Neural cell (in vitro differentiated cells): ENCODE results near the gene NFIX. TPM values are rescaled to one million over a fixed set of nuclear protein-coding genes. Genes with fewer than 3 reads are reported as not detected.
"Not testable (repeated sequence)": the region's sequence is repeated elsewhere in the genome, so short reads cannot be mapped to it uniquely, and the experiment has no call there.

Experiments used
- H2AFZ ChIP-seq: fragments of 200-600, 300-800 bp; sonication (generic), shearing (Covaris generic); 2 replicates; pipeline ENCODE4 v1.6.0; 2014; ENCODE audit warnings: low read depth, mild to moderate bottlenecking, antibody characterized with exemption, low read length, moderate library complexity
- H3F3A ChIP-seq: fragments of 200-600 bp; shearing (Covaris generic); 2 replicates; pipeline ENCODE4 v1.6.1; 2016; ENCODE audit warnings: mild to moderate bottlenecking, moderate library complexity, mixed read lengths, antibody characterized with exemption, low read length; ENCODE audit not compliant: insufficient read depth, poor library complexity, severe bottlenecking
- H3K27ac ChIP-seq: fragments of 200-600, 300-800 bp; sonication (generic), shearing (Covaris generic); 2 replicates; pipeline ENCODE4 v1.5.1; 2014; ENCODE audit warnings: mild to moderate bottlenecking, low read length, moderate library complexity
- H3K27me3 ChIP-seq: fragments of 300-800, 200-600 bp; sonication (generic), shearing (Covaris generic); 2 replicates; pipeline ENCODE4 v1.6.0; 2014; ENCODE audit warnings: mild to moderate bottlenecking, low read depth, low read length, moderate library complexity; ENCODE audit not compliant: insufficient read depth
- H3K36me3 ChIP-seq: fragments of 300-800, 200-600 bp; sonication (generic), shearing (Covaris generic); 2 replicates; pipeline ENCODE4 v1.5.1; 2014; ENCODE audit warnings: mild to moderate bottlenecking, antibody characterized with exemption, low read length, moderate library complexity; ENCODE audit not compliant: insufficient read depth
- H3K4me2 ChIP-seq: fragments of 300-800, 200-600 bp; sonication (generic), shearing (Covaris generic); 2 replicates; pipeline ENCODE4 v1.6.0; 2014; ENCODE audit warnings: mild to moderate bottlenecking, low read length
- H3K4me3 ChIP-seq: fragments of 300-800, 200-600 bp; sonication (generic), shearing (Covaris generic); 2 replicates; pipeline ENCODE4 v1.5.1; 2014; ENCODE audit warnings: mild to moderate bottlenecking, low read length, moderate library complexity
- H3K79me2 ChIP-seq: fragments of 200-600 bp; shearing (Covaris generic); replicated peaks from 2 replicates; pipeline ENCODE4 v1.6.0; 2014; ENCODE audit warnings: mild to moderate bottlenecking, low read length, moderate library complexity; ENCODE audit not compliant: insufficient read depth
- H3K9ac ChIP-seq: fragments of 300-800, 200-600 bp; sonication (generic), shearing (Covaris generic); 2 replicates; pipeline ENCODE4 v1.6.1; 2016; ENCODE audit warnings: mild to moderate bottlenecking, low read length, mixed read lengths
- H3K9me2 ChIP-seq: fragments of 200-600 bp; shearing (Covaris generic); 2 replicates; pipeline ENCODE4 v1.6.1; 2016; ENCODE audit warnings: mild to moderate bottlenecking, low read length, mixed read lengths; ENCODE audit not compliant: insufficient read depth
- H3K9me3 ChIP-seq: fragments of 200-600, 300-800 bp; sonication (generic), shearing (Covaris generic); 2 replicates; pipeline ENCODE4 v1.6.1; 2016; ENCODE audit warnings: mild to moderate bottlenecking, mixed run types, low read length, moderate library complexity, mixed read lengths
- H4K20me1 ChIP-seq: fragments of 200-600 bp; shearing (Covaris generic); 2 replicates; pipeline ENCODE4 v1.6.1; 2016; ENCODE audit warnings: mild to moderate bottlenecking, mixed run types; ENCODE audit not compliant: insufficient read depth
- EP300 ChIP-seq: fragments of 450-650 bp; conservative IDR thresholded peaks from 2 replicates; pipeline ENCODE4 v1.6.1; 2014; ENCODE audit warnings: antibody characterized with exemption, mild to moderate bottlenecking, moderate library complexity; ENCODE audit not compliant: poor library complexity, severe bottlenecking
- EZH2 ChIP-seq: fragments of 200-600, 300-800 bp; shearing (Covaris generic), sonication (generic); IDR thresholded peaks from 2 replicates; pipeline ENCODE4 v1.6.1; 2014; ENCODE audit warnings: antibody characterized with exemption, low read length, borderline replicate concordance, mild to moderate bottlenecking; ENCODE audit not compliant: insufficient read depth, poor library complexity, severe bottlenecking
- MXI1 ChIP-seq: fragments of 450-650 bp; conservative IDR thresholded peaks from 2 replicates; pipeline ENCODE4 v1.6.1; 2014; ENCODE audit warnings: antibody characterized with exemption, mild to moderate bottlenecking; ENCODE audit not compliant: poor library complexity, severe bottlenecking
- POLR2AphosphoS5 ChIP-seq: IDR thresholded peaks from 2 replicates; pipeline ENCODE4 v1.6.1; 2012
- RAD21 ChIP-seq: fragments of 450-650 bp; conservative IDR thresholded peaks from 2 replicates; pipeline ENCODE4 v1.6.1; 2014; ENCODE audit warnings: antibody characterized with exemption, mild to moderate bottlenecking, moderate library complexity
- REST ChIP-seq: IDR thresholded peaks from 2 replicates; pipeline ENCODE4 v1.6.1; 2012; ENCODE audit warnings: borderline replicate concordance
- SMC3 ChIP-seq: fragments of 450-650 bp; conservative IDR thresholded peaks from 2 replicates; pipeline ENCODE4 v1.6.1; 2014; ENCODE audit warnings: antibody characterized with exemption, mild to moderate bottlenecking, moderate library complexity; ENCODE audit not compliant: poor library complexity
- polyA plus RNA-seq: library from polyadenylated mRNA; depleted of rRNA; stranded (reverse); fragments of >200 nt; gene quantifications from 2 replicates; pipeline ENCODE4 v1.2.3, GENCODE V29; 2014

The NFIX gene
- polyA plus RNA-seq, 1 donor from 2014 or later: not detected

GRCh38 chr19:12974301-12975220 lies 20.7 kb upstream of the NFIX start:
- Histone ChIP-seq H3K79me2 (no peaks in the 10 kb centered on the region), H3K4me3 (no peak overlapping the region), H3K27ac (no peak overlapping the region), H4K20me1 (no peaks in the 10 kb centered on the region), H3K4me2 (no peak overlapping the region), H3K36me3 (no peaks in the 10 kb centered on the region), H3F3A (no peaks in the 10 kb centered on the region), H2AFZ (no peak overlapping the region), H3K9me2 (no peaks in the 10 kb centered on the region), H3K27me3 (no peaks in the 10 kb centered on the region), H3K9ac (no peak overlapping the region), H3K9me3 (no peaks in the 10 kb centered on the region)
- TF ChIP-seq MXI1: no peak
- TF ChIP-seq RAD21: no peak
- TF ChIP-seq REST: no peak
- TF ChIP-seq EP300: no peak
- no peak for TF ChIP-seq SMC3
- no peak for TF ChIP-seq EZH2

- H3K27ac ChIP-seq: no peak overlapping the region
- no peak overlapping the region for H3K4me3 ChIP-seq
- H2AFZ ChIP-seq: no peak overlapping the region
- no peaks in the 10 kb centered on the region for H4K20me1 ChIP-seq
- H3K79me2 ChIP-seq: no peaks in the 10 kb centered on the region
- H3K36me3 ChIP-seq: no peaks in the 10 kb centered on the region
- no peaks in the 10 kb centered on the region for H3F3A ChIP-seq
- no peak overlapping the region for H3K9ac ChIP-seq
- no peaks in the 10 kb centered on the region for H3K27me3 ChIP-seq
- no peaks in the 10 kb centered on the region for H3K9me2 ChIP-seq
- TF ChIP-seq EP300 (no peak), REST (no peak), MXI1 (no peak), SMC3 (no peak), RAD21 (no peak), POLR2AphosphoS5 (no peak)
- no peaks in the 10 kb centered on the region for H3K9me3 ChIP-seq
- no peak overlapping the region for H3K4me2 ChIP-seq
These were observed 20.0 kb upstream of the NFIX start for GRCh38 chr19:12975221-12975741.

- not testable (repeated sequence) for H3F3A ChIP-seq, H3K79me2 ChIP-seq, H3K36me3 ChIP-seq, H3K27me3 ChIP-seq, H3K9ac ChIP-seq, H3K4me2 ChIP-seq, H2AFZ ChIP-seq, H3K27ac ChIP-seq, H3K4me3 ChIP-seq, H4K20me1 ChIP-seq, H3K9me2 ChIP-seq, H3K9me3 ChIP-seq
These were observed 19.2 kb upstream of the NFIX start for GRCh38 chr19:12976109-12976508.
